Stimulated activated CD8-positive, alpha-beta memory T cell treated with anti-CD3 and anti-CD28 coated beads, Interleukin-15, amount 100 ng/mL, for 4 hours (primary cell): Measurements from ENCODE around the gene TFAP2A.

Experiments used
- DNase-seq, 2 donors: peaks; one replicate each; pipeline ENCODE4 v3.0.0-alpha.2; 2020; ENCODE audit warnings: low read depth in 2 of 2

TFAP2A gene

DNA sequence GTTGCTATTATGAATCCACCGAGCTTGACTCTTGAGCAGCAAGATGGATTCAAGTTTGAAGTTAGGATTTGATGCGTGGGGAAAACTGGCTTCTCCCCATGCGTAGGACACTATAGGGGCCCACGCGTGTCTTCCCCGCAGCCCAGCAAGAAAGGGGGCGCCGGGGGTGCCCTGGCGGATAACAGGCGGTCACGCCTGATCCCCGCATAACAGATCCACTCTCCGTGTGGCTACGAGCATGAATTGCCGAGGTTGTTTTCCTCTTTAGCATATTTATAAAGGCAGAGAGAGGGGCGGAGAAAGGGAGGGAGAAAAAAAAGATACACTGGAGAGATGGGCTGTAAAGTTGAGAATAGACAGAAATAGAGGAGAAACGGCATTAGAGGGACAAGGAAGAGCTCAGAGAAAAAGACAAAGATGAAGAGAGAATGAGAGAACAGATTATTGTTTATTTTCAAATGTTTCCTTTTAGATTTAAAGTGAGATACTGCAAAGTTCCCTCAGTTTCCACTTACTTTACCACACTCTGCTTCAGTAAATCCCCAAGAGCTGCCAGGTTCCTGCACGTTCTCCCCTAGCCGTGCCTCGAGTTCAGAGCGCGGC is 32.0 kb downstream of the TFAP2A start:
- no peak for DNase-seq

- DNase-seq, result no peak
Measured at GRCh38 chr6:10382322-10382721, 32.6 kb downstream of the TFAP2A start.

DNA sequence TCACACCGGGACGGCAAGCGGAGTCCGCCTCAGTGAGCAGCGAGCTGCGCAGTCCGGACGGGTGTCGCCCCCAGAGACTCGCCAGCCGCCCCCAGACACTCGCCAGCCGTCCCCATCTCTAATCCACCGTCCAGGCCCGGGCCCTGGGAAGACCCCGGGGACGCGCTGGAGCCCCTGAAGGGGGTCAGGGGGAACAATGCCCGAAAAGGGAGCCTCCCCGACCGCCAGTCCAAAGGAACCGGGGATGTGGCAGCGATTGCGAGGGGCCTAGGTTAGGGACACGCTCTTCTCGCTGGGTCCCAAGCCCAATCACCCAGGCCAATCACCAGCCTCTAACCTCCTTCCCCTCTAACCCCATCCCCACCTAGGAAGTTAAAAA is 33.1 kb downstream of the TFAP2A start:
- DNase-seq, result no peak

GRCh38 chr6:10381133-10381829 is 33.6 kb downstream of the TFAP2A start:
- no peak for DNase-seq

GRCh38 chr6:10375391-10375969 is 39.4 kb downstream of the TFAP2A start:
- no peak for DNase-seq

DNA sequence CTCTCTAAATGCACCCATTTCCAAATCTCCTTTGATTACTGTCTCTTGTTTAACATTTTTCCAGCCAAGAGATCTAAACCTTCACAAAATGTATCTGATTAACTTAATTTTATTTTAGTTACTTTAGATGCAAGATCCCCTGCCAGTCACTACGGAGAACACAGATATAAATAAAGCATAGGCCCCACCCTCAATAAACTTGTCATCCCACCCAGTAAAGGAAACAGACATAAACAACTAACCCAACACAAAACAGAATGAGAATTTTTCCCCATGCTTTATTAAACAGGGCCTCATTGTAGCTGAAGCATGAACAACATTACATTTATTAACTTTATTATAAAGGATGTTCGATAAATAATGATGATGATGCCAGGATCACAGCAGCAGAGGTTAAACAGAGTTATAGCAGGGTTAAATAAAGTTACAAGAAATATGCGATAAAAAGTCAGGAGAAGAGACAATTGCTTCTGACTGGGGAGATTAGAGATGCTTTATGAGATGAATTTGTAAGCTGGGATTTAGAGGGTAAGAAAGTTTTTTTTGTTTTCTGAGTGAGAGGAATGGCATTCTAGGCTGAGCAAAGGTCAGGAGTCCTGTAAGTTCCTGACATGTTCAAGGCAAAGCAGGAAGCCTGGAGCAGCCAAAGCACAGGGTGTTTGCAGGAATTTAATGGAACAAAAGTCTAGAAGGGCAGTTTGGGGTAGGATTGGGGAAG is 41.1 kb downstream of the TFAP2A start:
- DNase-seq, result no peak

- no peak for DNase-seq
Measured at GRCh38 chr6:10369896-10370295, 45.0 kb downstream of the TFAP2A start.

- DNase-seq, result no peak
Measured at GRCh38 chr6:10368861-10369260, 46.0 kb downstream of the TFAP2A start.

DNA sequence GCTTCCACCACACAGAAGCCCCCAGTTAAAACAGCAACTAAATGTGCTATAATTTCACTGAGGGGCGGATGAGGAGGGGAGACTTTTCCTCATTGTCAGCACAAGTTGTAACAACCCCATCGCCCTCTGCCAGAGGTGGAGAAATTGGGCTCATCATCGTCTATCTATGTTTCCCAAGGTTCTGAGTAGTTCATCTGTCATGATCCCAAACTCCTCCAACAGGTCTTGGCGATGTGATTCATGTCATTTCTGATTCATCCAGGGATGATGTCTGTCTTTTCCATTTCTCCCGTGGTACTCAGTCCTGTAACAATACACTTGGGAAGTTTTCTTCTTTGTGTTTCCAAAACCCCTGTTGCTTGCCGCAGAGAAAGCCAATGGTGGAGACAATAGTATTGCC is 51.0 kb downstream of the TFAP2A start:
- no peak for DNase-seq

- no peak for DNase-seq
Measured at GRCh38 chr6:10362300-10362699, 52.6 kb downstream of the TFAP2A start.

DNA sequence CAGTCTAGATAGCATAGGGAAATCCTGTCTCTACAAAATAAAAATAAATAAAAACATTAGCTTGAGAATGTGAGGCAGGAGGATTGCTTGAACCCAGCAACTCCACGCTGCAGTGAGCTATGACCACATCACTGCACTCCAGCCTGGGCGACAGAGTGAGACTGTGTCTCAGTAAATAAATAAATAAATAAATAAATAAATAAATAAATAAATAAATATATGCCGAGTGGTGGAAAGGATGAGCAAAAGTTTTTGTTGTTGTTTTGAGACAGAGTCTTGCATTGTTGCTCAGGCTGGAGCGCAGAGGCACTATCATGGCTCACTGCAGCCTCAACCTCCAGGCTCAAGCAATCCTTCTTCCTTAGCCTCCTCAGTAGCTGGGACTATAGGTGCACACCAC is 53.4 kb downstream of the TFAP2A start:
- DNase-seq, result no peak

- DNase-seq, result no peak
Measured at GRCh38 chr6:10359581-10359980, 55.3 kb downstream of the TFAP2A start.

- DNase-seq, result no peak
Measured at GRCh38 chr6:10355115-10355702, 59.7 kb downstream of the TFAP2A start.

GRCh38 chr6:10351791-10352190 is 63.1 kb downstream of the TFAP2A start:
- no peak for DNase-seq

- DNase-seq, result no peak
Measured at GRCh38 chr6:10350720-10351119, 64.2 kb downstream of the TFAP2A start.

DNA sequence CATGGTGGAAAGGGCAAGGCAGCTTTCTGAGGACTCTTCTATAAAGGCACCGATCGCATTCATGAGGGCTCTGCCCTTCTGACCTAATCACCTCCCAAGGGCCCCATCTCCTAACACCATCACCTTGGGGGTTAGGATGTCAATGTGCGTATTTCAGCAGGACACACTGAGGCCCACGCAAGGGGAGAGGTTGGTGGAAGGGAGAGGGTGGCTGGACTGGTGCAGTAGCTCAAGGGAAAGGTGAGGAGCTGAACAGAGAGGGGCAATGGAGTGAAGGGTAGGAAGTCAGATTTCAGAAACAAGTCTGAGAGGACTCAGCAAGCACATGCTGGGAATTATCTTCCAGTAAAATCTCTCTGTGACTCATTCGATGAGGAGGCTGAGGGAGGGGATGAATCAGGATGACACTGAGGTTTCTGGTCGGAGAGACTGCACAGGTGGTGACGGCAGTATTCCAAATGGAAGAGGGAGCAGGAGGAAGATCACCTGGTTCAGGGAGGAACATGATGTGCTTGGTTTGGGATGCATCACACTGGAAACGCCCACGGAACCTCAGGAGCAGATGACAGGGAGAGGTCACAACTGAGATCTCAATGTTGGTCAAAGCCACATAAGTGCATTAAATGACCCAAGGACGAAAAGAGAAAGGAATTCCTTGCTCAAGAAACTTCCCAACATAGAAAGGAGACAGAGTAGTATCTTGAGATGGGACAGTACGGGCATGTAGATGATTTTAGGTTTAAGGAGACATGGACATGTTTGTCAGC is 67.1 kb downstream of the TFAP2A start:
- no peak for DNase-seq
